SK-N-SH treated with all-trans-retinoic acid at 6 μM for 48 hours (cell line): Measurements from ENCODE around the gene C11orf91.

Experiments used
- ARNTL ChIP-seq: fragments of 450-650 bp; formaldehyde crosslinking; IDR thresholded peaks from 2 replicates; pipeline ENCODE4 v1.5.0; 2020; ENCODE audit warnings: low read depth, mild to moderate bottlenecking, moderate library complexity, borderline replicate concordance
- GLIS3 ChIP-seq: fragments of 250-450 bp; sonication (Bioruptor Pico); IDR thresholded peaks from 2 replicates; pipeline ENCODE4 v1.5.0; 2020; ENCODE audit warnings: mild to moderate bottlenecking, moderate library complexity
- OSR1 ChIP-seq: fragments of 250-450 bp; sonication (Bioruptor Pico); IDR thresholded peaks from 2 replicates; pipeline ENCODE4 v1.8.0; 2022; ENCODE audit warnings: moderate library complexity, mild to moderate bottlenecking, inconsistent platforms
- PPARA ChIP-seq: fragments of 250-450 bp; sonication (Bioruptor Pico); IDR thresholded peaks from 2 replicates; pipeline ENCODE4 v1.5.0; 2020; ENCODE audit warnings: mild to moderate bottlenecking, borderline replicate concordance
- RARB ChIP-seq: fragments of 250-450 bp; sonication (Bioruptor Pico); IDR thresholded peaks from 2 replicates; pipeline ENCODE4 v1.8.0; 2021; ENCODE audit warnings: mild to moderate bottlenecking, moderate library complexity
- ZC3H10 ChIP-seq: fragments of 250-450 bp; sonication (Bioruptor Pico); IDR thresholded peaks from 2 replicates; pipeline ENCODE4 v1.5.1; 2021; ENCODE audit warnings: mild to moderate bottlenecking, moderate library complexity
- ZFP3 ChIP-seq: fragments of 250-450 bp; sonication (Bioruptor Pico); IDR thresholded peaks from 2 replicates; pipeline ENCODE4 v1.5.0; 2020; ENCODE audit warnings: mild to moderate bottlenecking, moderate library complexity
- ZFP30 ChIP-seq: fragments of 450-650 bp; formaldehyde crosslinking; IDR thresholded peaks from 2 replicates; pipeline ENCODE4 v1.5.0; 2022; ENCODE audit warnings: mild to moderate bottlenecking, moderate library complexity
- ZNF70 ChIP-seq: fragments of 450-650 bp; formaldehyde crosslinking; IDR thresholded peaks from 2 replicates; pipeline ENCODE4 v1.5.0; 2020; ENCODE audit warnings: mild to moderate bottlenecking, moderate library complexity
- ZNF8 ChIP-seq: fragments of 450-650 bp; formaldehyde crosslinking; IDR thresholded peaks from 2 replicates; pipeline ENCODE4 v1.5.0; 2020; ENCODE audit warnings: mild to moderate bottlenecking, moderate library complexity
- TF ChIP-seq, protein P1 (sequence below): fragments of 250-450 bp; sonication (Bioruptor Pico); IDR thresholded peaks from 2 replicates; pipeline ENCODE4 v1.5.1; 2021; ENCODE audit warnings: mild to moderate bottlenecking, moderate library complexity
- TF ChIP-seq, protein P2 (sequence below): fragments of 250-450 bp; sonication (Bioruptor Pico); IDR thresholded peaks from 2 replicates; pipeline ENCODE4 v1.5.1; 2020; ENCODE audit warnings: low read depth, mild to moderate bottlenecking, moderate library complexity
- TF ChIP-seq, protein P3 (sequence below): fragments of 250-450 bp; sonication (Bioruptor Pico); IDR thresholded peaks from 2 replicates; pipeline ENCODE4 v1.8.0; 2020; ENCODE audit warnings: mild to moderate bottlenecking, moderate library complexity, borderline replicate concordance

DNA sequence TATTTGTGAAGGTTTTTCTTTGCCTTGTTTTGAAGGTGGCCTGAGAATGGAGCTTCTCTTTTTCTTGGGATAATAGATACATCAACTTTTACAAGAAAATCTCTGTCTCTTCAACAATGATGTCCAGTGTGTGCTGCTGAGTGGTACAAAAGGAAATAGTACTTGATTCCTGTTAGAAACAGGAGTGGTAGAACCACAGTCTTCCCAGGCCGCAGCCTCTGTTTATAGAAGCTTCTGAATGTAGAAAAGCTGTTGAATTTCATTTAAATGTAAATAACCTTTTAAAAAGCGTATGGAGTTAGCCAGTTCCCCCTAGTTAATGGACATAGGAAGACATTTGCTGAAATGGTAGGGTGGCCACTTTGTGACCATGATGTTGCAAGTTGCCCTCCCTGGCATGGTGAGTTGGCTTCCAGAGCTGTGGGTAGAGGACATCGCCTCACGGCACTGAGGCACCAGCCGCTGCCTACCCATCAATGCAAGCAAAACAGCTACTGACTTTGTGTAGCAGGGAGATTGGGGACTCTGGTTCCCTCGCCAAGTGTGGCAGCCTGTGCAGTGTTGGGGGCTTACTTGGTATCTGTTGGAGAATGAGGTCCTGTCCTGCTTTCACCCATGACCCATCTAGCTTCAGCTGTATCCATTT lies 31.6 kb downstream of the C11orf91 start:
- TF ChIP-seq GLIS3 (CRISPR knock-in tag): no peak
- no peak for TF ChIP-seq PPARA (CRISPR knock-in tag)
- no peak for TF ChIP-seq ZFP3
- no peak for TF ChIP-seq ARNTL (CRISPR knock-in tag)
- TF ChIP-seq, protein P1, sequence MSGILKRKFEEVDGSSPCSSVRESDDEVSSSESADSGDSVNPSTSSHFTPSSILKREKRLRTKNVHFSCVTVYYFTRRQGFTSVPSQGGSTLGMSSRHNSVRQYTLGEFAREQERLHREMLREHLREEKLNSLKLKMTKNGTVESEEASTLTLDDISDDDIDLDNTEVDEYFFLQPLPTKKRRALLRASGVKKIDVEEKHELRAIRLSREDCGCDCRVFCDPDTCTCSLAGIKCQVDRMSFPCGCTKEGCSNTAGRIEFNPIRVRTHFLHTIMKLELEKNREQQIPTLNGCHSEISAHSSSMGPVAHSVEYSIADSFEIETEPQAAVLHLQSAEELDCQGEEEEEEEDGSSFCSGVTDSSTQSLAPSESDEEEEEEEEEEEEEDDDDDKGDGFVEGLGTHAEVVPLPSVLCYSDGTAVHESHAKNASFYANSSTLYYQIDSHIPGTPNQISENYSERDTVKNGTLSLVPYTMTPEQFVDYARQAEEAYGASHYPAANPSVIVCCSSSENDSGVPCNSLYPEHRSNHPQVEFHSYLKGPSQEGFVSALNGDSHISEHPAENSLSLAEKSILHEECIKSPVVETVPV (CRISPR knock-in tag): no peak
- no peak for TF ChIP-seq RARB (CRISPR knock-in tag)
- no peak for TF ChIP-seq OSR1 (CRISPR knock-in tag)
- TF ChIP-seq ZNF8 (CRISPR knock-in tag): no peak
- no peak for TF ChIP-seq ZFP30 (CRISPR knock-in tag)
- TF ChIP-seq, protein P2, sequence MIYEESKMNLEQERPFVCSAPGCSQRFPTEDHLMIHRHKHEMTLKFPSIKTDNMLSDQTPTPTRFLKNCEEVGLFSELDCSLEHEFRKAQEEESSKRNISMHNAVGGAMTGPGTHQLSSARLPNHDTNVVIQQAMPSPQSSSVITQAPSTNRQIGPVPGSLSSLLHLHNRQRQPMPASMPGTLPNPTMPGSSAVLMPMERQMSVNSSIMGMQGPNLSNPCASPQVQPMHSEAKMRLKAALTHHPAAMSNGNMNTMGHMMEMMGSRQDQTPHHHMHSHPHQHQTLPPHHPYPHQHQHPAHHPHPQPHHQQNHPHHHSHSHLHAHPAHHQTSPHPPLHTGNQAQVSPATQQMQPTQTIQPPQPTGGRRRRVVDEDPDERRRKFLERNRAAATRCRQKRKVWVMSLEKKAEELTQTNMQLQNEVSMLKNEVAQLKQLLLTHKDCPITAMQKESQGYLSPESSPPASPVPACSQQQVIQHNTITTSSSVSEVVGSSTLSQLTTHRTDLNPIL (CRISPR knock-in tag): no peak
- no peak for TF ChIP-seq ZNF70
- TF ChIP-seq ZC3H10 (CRISPR knock-in tag): no peak
- TF ChIP-seq, protein P3, sequence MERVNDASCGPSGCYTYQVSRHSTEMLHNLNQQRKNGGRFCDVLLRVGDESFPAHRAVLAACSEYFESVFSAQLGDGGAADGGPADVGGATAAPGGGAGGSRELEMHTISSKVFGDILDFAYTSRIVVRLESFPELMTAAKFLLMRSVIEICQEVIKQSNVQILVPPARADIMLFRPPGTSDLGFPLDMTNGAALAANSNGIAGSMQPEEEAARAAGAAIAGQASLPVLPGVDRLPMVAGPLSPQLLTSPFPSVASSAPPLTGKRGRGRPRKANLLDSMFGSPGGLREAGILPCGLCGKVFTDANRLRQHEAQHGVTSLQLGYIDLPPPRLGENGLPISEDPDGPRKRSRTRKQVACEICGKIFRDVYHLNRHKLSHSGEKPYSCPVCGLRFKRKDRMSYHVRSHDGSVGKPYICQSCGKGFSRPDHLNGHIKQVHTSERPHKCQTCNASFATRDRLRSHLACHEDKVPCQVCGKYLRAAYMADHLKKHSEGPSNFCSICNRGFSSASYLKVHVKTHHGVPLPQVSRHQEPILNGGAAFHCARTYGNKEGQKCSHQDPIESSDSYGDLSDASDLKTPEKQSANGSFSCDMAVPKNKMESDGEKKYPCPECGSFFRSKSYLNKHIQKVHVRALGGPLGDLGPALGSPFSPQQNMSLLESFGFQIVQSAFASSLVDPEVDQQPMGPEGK (CRISPR knock-in tag): no peak
